ENCODE data around the gene STAT4. TPM values are rescaled to one million over a fixed set of nuclear protein-coding genes. Genes with fewer than 3 reads are reported as not detected.

The STAT4 gene
- total RNA-seq, 1 experiment from 2014 or later: 0.33 TPM

- Histone ChIP-seq H2BK120ac (ENCODE audit: low read depth, low read length, poor library complexity, severe bottlenecking) (no peak overlapping the region), H4K91ac (ENCODE audit: insufficient read length, low read depth, low read length) (no peak overlapping the region), H2BK5ac (ENCODE audit: insufficient read length, low read length) (no peak overlapping the region), H3K9ac (ENCODE audit: extremely low read depth, insufficient read length, low read length) (no peak overlapping the region), H3K4ac (ENCODE audit: low read depth, low read length) (no peak overlapping the region), H3K4me2 (ENCODE audit: insufficient read depth, insufficient read length, low read length) (no peak overlapping the region), H3K23me2 (ENCODE audit: insufficient read length, low read depth, low read length, poor library complexity, severe bottlenecking) (no peaks in the 10 kb centered on the region), H2AFZ (ENCODE audit: low read length) (no peak overlapping the region), H3K4me1 (ENCODE audit: insufficient read depth, low read length) (no peaks in the 10 kb centered on the region), H2BK12ac (ENCODE audit: insufficient read length, low read depth, low read length) (no peak overlapping the region), H3T11ph (ENCODE audit: low read length) (no peak overlapping the region), H3K23ac (ENCODE audit: insufficient read length, low read depth, low read length) (no peak overlapping the region), H4K5ac (ENCODE audit: insufficient read length, low read depth, low read length) (no peak overlapping the region), H4K20me1 (ENCODE audit: control insufficient read depth, insufficient read depth, insufficient read length) (no peaks in the 10 kb centered on the region), H3K56ac (ENCODE audit: insufficient read length, low read depth, low read length) (no peak overlapping the region), H2AK5ac (ENCODE audit: insufficient read length, low read length) (no peak overlapping the region), H3K27ac (ENCODE audit: insufficient read length, low read depth, low read length) (no peak overlapping the region), H3K9me3 (ENCODE audit: control insufficient read depth, low read depth, low read length) (no peaks in the 10 kb centered on the region), H3K79me2 (ENCODE audit: insufficient read depth, low read length) (no peaks in the 10 kb centered on the region), H3K18ac (ENCODE audit: insufficient read length, low read depth, low read length) (no peak overlapping the region), H2BK20ac (ENCODE audit: low read depth, low read length, poor library complexity, severe bottlenecking) (no peak overlapping the region), H4K8ac (replicated peaks; ENCODE audit: insufficient read length, low read depth, low read length) (no peak overlapping the region), H3K27me3 (ENCODE audit: insufficient read depth, low read length) (no peaks in the 10 kb centered on the region), H3K79me1 (ENCODE audit: insufficient read depth, low read depth, low read length, poor library complexity, severe bottlenecking) (no peaks in the 10 kb centered on the region), H2BK15ac (ENCODE audit: low read depth, low read length) (no peak overlapping the region), H3K14ac (ENCODE audit: insufficient read depth, low read length) (no peak overlapping the region)
- no peak for TF ChIP-seq CTCF (conservative IDR thresholded peaks at IDR 0.05)
- no peaks in the 10 kb centered on the region for H3K27me3 Mint-ChIP-seq (ENCODE audit: low read depth)
- DNase-seq: no peak
- no CpG with 5 or more reads among the region's 3 CpGs for WGBS (ENCODE audit: extremely low coverage, insufficient read length, low lambda C conversion rate)
- no peaks in the 10 kb centered on the region for H3K4me1 Mint-ChIP-seq
- no peaks in the 10 kb centered on the region for H3K9me3 Mint-ChIP-seq
- H3K27ac Mint-ChIP-seq: no peak overlapping the region
- H3K4me3 Mint-ChIP-seq: no peak overlapping the region
- H3K36me3 Mint-ChIP-seq (ENCODE audit: insufficient read depth in 1 of 3, low read depth in 3 of 3): no peaks in the 10 kb centered on the region
These were observed 35.4 kb downstream of the STAT4 start for GRCh38 chr2:191115391-191115790.
